Gastroesophageal sphincter (tissue), 3 donors: ENCODE measurements around the gene KCNJ13.

Experiments used
- CTCF ChIP-seq, 4 experiments: fragments of 200-600 bp in 2 of 4; fragments of 450-650 bp in 2 of 4; sonication (generic) in 1 of 4; IDR thresholded peaks; one replicate each; pipeline ENCODE4 v1.5.1; 2017 to 2019; ENCODE audit warnings: antibody characterized with exemption in 4 of 4, mild to moderate bottlenecking in 2 of 4, moderate library complexity in 2 of 4
- POLR2A ChIP-seq, 2 donors: fragments of 450-650 bp; IDR thresholded peaks; one replicate each; pipeline ENCODE4 v1.6.1; 2017; ENCODE audit warnings: antibody characterized with exemption in 2 of 2, mild to moderate bottlenecking in 2 of 2, moderate library complexity in 1 of 2
- POLR2AphosphoS5 ChIP-seq: sonication (generic); formaldehyde crosslinking; IDR thresholded peaks from one replicate; pipeline ENCODE4 v1.6.1; 2017; ENCODE audit warnings: antibody characterized with exemption

DNA sequence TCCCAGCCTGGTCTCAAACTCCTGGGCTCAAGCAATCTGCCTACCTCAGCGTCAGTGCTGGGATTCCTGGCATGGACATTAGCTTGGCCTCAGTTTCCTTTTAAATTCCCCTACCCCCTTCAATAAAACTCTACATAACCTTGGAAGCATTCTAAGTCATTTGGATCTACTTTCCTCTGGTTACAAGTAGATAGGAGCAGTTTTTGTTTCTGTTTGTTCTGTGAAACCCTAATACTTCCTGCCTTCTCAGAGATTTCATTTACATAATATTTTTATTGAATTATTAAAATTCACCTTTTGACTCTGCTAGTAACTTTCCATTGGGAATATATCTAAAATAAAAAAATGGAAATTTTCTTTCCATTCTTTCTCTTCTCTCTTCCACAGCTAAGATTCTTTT is 53.3 kb downstream of the KCNJ13 start:
- TF ChIP-seq CTCF (IDR thresholded peaks at IDR 0.05) (no peak), POLR2A (IDR thresholded peaks at IDR 0.05) (no peak), POLR2AphosphoS5 (no peak)
